H9 (cell line): ENCODE data around the gene MTURN. TPM values are rescaled to one million over a fixed set of nuclear protein-coding genes. Genes with fewer than 3 reads are reported as not detected.

Source experiments
- DNase-seq: peaks from one replicate; pipeline ENCODE4 v3.0.0-alpha.2; 2017
- H2AFZ ChIP-seq: one replicate; pipeline ENCODE4 v1.6.1; 2013; ENCODE audit warnings: mild to moderate bottlenecking, low read length, control low read depth, moderate library complexity
- H2AK5ac ChIP-seq: 2 replicates; pipeline ENCODE4 v1.6.1; 2013; ENCODE audit warnings: low read length, control low read depth, mixed read lengths; ENCODE audit not compliant: insufficient read length
- H2BK120ac ChIP-seq: one replicate; pipeline ENCODE4 v1.6.1; 2013; ENCODE audit warnings: low read depth, mild to moderate bottlenecking, low read length, control low read depth, inconsistent platforms; ENCODE audit not compliant: poor library complexity, severe bottlenecking
- H2BK12ac ChIP-seq: 2 replicates; pipeline ENCODE4 v1.6.1; 2013; ENCODE audit warnings: low read length, control low read depth, mixed read lengths, low read depth; ENCODE audit not compliant: insufficient read length
- H2BK15ac ChIP-seq: 2 replicates; pipeline ENCODE4 v1.6.1; 2013; ENCODE audit warnings: low read depth, low read length, control low read depth
- H2BK20ac ChIP-seq: one replicate; pipeline ENCODE4 v1.6.1; 2013; ENCODE audit warnings: low read depth, mild to moderate bottlenecking, low read length, control low read depth, inconsistent platforms; ENCODE audit not compliant: poor library complexity, severe bottlenecking
- H2BK5ac ChIP-seq: 2 replicates; pipeline ENCODE4 v1.6.1; 2013; ENCODE audit warnings: low read length, control low read depth, mixed read lengths; ENCODE audit not compliant: insufficient read length
- H3K14ac ChIP-seq: 2 replicates; pipeline ENCODE4 v1.6.1; 2013; ENCODE audit warnings: low read length, control low read depth; ENCODE audit not compliant: insufficient read depth
- H3K18ac ChIP-seq: 2 replicates; pipeline ENCODE4 v1.6.1; 2013; ENCODE audit warnings: low read depth, mild to moderate bottlenecking, mixed read lengths, low read length, control low read depth; ENCODE audit not compliant: insufficient read length
- H3K23ac ChIP-seq: 2 replicates; pipeline ENCODE4 v1.6.1; 2013; ENCODE audit warnings: low read length, control low read depth, mixed read lengths, low read depth; ENCODE audit not compliant: insufficient read length
- H3K23me2 ChIP-seq: 2 replicates; pipeline ENCODE4 v1.6.1; 2013; ENCODE audit warnings: low read depth, mild to moderate bottlenecking, mixed read lengths, low read length, control low read depth; ENCODE audit not compliant: insufficient read length, poor library complexity, severe bottlenecking
- H3K27ac ChIP-seq: 2 replicates; pipeline ENCODE4 v1.5.1; 2013; ENCODE audit warnings: low read length, control low read depth, mixed read lengths, low read depth; ENCODE audit not compliant: insufficient read length
- H3K27me3 ChIP-seq: 2 replicates; pipeline ENCODE4 v1.6.1; 2013; ENCODE audit warnings: low read length, control low read depth, inconsistent platforms; ENCODE audit not compliant: insufficient read depth
- H3K4ac ChIP-seq: 2 replicates; pipeline ENCODE4 v1.6.1; 2013; ENCODE audit warnings: low read depth, mild to moderate bottlenecking, control low read depth, inconsistent platforms, low read length, moderate library complexity
- H3K4me1 ChIP-seq: 2 replicates; pipeline ENCODE4 v1.6.1; 2013; ENCODE audit warnings: low read length, control low read depth, inconsistent platforms; ENCODE audit not compliant: insufficient read depth
- H3K4me2 ChIP-seq: 2 replicates; pipeline ENCODE4 v1.6.1; 2013; ENCODE audit warnings: low read length, control low read depth, mixed read lengths; ENCODE audit not compliant: insufficient read length, insufficient read depth
- H3K56ac ChIP-seq: 2 replicates; pipeline ENCODE4 v1.6.1; 2013; ENCODE audit warnings: low read depth, mild to moderate bottlenecking, mixed read lengths, low read length, control low read depth; ENCODE audit not compliant: insufficient read length
- H3K79me1 ChIP-seq: 2 replicates; pipeline ENCODE4 v1.6.1; 2013; ENCODE audit warnings: low read depth, mild to moderate bottlenecking, moderate library complexity, low read length, control low read depth, inconsistent platforms; ENCODE audit not compliant: insufficient read depth, poor library complexity, severe bottlenecking
- H3K79me2 ChIP-seq: 2 replicates; pipeline ENCODE4 v1.6.1; 2013; ENCODE audit warnings: low read length, control low read depth, inconsistent platforms; ENCODE audit not compliant: insufficient read depth
- H3K9ac ChIP-seq: 2 replicates; pipeline ENCODE4 v1.6.1; 2013; ENCODE audit warnings: low read length, control low read depth, mixed read lengths; ENCODE audit not compliant: insufficient read length; ENCODE audit errors: extremely low read depth
- H3K9me3 ChIP-seq: one replicate; pipeline ENCODE4 v1.6.1; 2013; ENCODE audit warnings: low read depth, low read length, inconsistent platforms; ENCODE audit not compliant: control insufficient read depth
- H3T11ph ChIP-seq: one replicate; pipeline ENCODE4 v1.6.1; 2013; ENCODE audit warnings: mild to moderate bottlenecking, low read length, control low read depth, inconsistent platforms
- H4K20me1 ChIP-seq: one replicate; pipeline ENCODE4 v1.6.1; 2013; ENCODE audit not compliant: control insufficient read depth, insufficient read length, insufficient read depth
- H4K5ac ChIP-seq: 2 replicates; pipeline ENCODE4 v1.6.1; 2013; ENCODE audit warnings: low read depth, mild to moderate bottlenecking, mixed read lengths, low read length, control low read depth; ENCODE audit not compliant: insufficient read length
- H4K8ac ChIP-seq: replicated peaks from 2 replicates; pipeline ENCODE4 v1.6.1; 2013; ENCODE audit warnings: low read length, control low read depth, mixed read lengths, low read depth; ENCODE audit not compliant: insufficient read length
- H4K91ac ChIP-seq: 2 replicates; pipeline ENCODE4 v1.6.1; 2013; ENCODE audit warnings: low read depth, mild to moderate bottlenecking, moderate library complexity, mixed read lengths, low read length, control low read depth; ENCODE audit not compliant: insufficient read length
- H3K27ac Mint-ChIP-seq, 3 experiments: 2 replicates in 2 of 3; 3 replicates in 1 of 3; pipeline ENCODE4 v1.8.0; 2020 to 2021; ENCODE audit warnings: mixed read lengths in 3 of 3, mild to moderate bottlenecking in 1 of 3, moderate library complexity in 1 of 3
- H3K27me3 Mint-ChIP-seq: 2 replicates; pipeline ENCODE4 v1.8.0; 2021; ENCODE audit warnings: low read depth, mild to moderate bottlenecking, moderate library complexity, mixed read lengths
- H3K36me3 Mint-ChIP-seq, 3 experiments: 2 replicates in 2 of 3; 3 replicates in 1 of 3; pipeline ENCODE4 v1.8.0; 2020 to 2021; ENCODE audit warnings: low read depth in 3 of 3, mixed read lengths in 3 of 3; ENCODE audit not compliant: insufficient read depth in 1 of 3
- H3K4me1 Mint-ChIP-seq, 2 experiments: 2 replicates each; pipeline ENCODE4 v1.8.0; 2020; ENCODE audit warnings: mixed read lengths in 2 of 2
- H3K4me3 Mint-ChIP-seq, 2 experiments: 2 replicates in 1 of 2; 3 replicates in 1 of 2; pipeline ENCODE4 v1.8.0; 2020 to 2021; ENCODE audit warnings: mild to moderate bottlenecking in 2 of 2, mixed read lengths in 2 of 2, moderate library complexity in 1 of 2
- H3K9me3 Mint-ChIP-seq, 2 experiments: 2 replicates in 1 of 2; 3 replicates in 1 of 2; pipeline ENCODE4 v1.8.0; 2020; ENCODE audit warnings: mild to moderate bottlenecking in 2 of 2, mixed read lengths in 2 of 2, moderate library complexity in 1 of 2
- WGBS: extraction: QIAGEN DNeasy Blood & Tissue Kit; methylation state at CpG from one replicate; pipeline ENCODE4 v1.1.7; 2013; ENCODE audit warnings: missing lambda C conversion rate, low lambda C conversion rate, mixed read lengths; ENCODE audit not compliant: insufficient read length; ENCODE audit errors: extremely low coverage; 5-methylcytosine and 5-hydroxymethylcytosine counted together
- total RNA-seq: library from RNA; stranded (reverse); gene quantifications from 2 replicates; pipeline ENCODE4 v1.2.1, GENCODE V29; 2021
- TF ChIP-seq, protein P1 (sequence below): fragments of 200-600 bp; sonication (generic); conservative IDR thresholded peaks from 3 replicates; pipeline ENCODE4 v1.8.0; 2021; ENCODE audit warnings: antibody characterized with exemption, mild to moderate bottlenecking

MTURN gene
- total RNA-seq, 1 experiment from 2014 or later = 3.4 TPM

DNA sequence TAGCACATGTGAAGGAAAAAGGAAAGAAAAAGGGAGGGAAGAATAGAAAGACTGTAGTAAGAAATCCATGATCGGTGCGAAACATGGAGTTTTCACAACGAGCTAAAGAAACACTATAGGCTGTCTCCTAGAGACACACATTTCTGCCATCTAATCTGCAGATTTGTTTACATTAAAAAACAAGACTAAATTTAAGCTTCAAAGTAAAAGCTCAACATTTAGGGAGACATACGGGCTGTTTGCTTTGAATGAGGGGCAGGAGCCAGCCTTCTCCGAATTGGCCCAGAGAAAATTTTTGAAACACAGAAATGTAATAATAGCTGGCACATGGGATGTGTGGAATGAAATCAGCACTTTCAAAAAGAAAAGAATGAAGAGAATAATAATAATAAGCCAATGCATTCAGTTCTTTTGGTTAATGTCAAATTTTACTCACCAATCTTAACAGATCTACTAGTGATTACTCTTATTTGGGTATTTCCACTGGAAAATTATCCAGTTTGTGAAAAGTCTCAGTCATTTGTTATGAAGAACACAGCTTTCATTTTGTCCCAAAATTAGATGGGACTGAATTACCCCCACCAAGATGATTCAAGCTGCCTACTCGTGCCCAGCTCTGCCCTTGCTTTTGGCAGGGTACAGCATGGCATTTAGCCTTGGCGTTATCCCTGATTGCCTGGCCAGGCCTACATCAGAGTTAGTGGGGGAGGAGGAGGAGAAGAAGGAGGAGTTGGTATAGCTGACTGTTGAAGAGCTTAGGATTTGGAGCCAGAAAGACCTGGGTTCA is 47.1 kb downstream of the MTURN start:
- Histone ChIP-seq H3K23ac (no peak overlapping the region), H4K20me1 (no peaks in the 10 kb centered on the region), H2AK5ac (no peak overlapping the region), H3T11ph (no peak overlapping the region), H3K4me1 (no peaks in the 10 kb centered on the region), H3K27me3 (no peaks in the 10 kb centered on the region), H2BK120ac (no peak overlapping the region), H3K4ac (no peak overlapping the region), H3K79me2 (no peaks in the 10 kb centered on the region), H3K9me3 (peaks cover 2% of the 10 kb centered on the region), H2BK15ac (no peak overlapping the region), H3K79me1 (no peaks in the 10 kb centered on the region), H4K91ac (no peak overlapping the region), H3K23me2 (no peaks in the 10 kb centered on the region), H2BK20ac (no peak overlapping the region), H3K18ac (no peak overlapping the region), H3K56ac (no peak overlapping the region), H3K4me2 (no peak overlapping the region), H4K8ac (no peak overlapping the region), H2BK12ac (no peak overlapping the region), H2BK5ac (no peak overlapping the region), H3K27ac (no peak overlapping the region), H2AFZ (no peak overlapping the region), H3K9ac (no peak overlapping the region), H3K14ac (no peak overlapping the region), H4K5ac (no peak overlapping the region)
- peaks cover 4 to 9% (median 5%) of the 10 kb centered on the region in 3 experiments; a peak in 4 of 7 replicates for H3K36me3 Mint-ChIP-seq
- H3K4me1 Mint-ChIP-seq = peaks cover 4 to 8% of the 10 kb centered on the region in 2 experiments; a peak in 3 of 4 replicates
- no peak for DNase-seq
- no peak overlapping the region for H3K27ac Mint-ChIP-seq
- TF ChIP-seq, protein P1, sequence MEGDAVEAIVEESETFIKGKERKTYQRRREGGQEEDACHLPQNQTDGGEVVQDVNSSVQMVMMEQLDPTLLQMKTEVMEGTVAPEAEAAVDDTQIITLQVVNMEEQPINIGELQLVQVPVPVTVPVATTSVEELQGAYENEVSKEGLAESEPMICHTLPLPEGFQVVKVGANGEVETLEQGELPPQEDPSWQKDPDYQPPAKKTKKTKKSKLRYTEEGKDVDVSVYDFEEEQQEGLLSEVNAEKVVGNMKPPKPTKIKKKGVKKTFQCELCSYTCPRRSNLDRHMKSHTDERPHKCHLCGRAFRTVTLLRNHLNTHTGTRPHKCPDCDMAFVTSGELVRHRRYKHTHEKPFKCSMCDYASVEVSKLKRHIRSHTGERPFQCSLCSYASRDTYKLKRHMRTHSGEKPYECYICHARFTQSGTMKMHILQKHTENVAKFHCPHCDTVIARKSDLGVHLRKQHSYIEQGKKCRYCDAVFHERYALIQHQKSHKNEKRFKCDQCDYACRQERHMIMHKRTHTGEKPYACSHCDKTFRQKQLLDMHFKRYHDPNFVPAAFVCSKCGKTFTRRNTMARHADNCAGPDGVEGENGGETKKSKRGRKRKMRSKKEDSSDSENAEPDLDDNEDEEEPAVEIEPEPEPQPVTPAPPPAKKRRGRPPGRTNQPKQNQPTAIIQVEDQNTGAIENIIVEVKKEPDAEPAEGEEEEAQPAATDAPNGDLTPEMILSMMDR = no peak
- no peak overlapping the region for H3K4me3 Mint-ChIP-seq
- H3K27me3 Mint-ChIP-seq = no peaks in the 10 kb centered on the region
- WGBS = no CpG with 5 or more reads among the region's 7 CpGs
- peaks cover 8 to 10% of the 10 kb centered on the region in 2 experiments for H3K9me3 Mint-ChIP-seq
